Testis (tissue), 3 donors: ENCODE data around the gene C17orf100. TPM values are rescaled to one million over a fixed set of nuclear protein-coding genes. Genes with fewer than 3 reads are reported as not detected.

Experiments
- DNase-seq: peaks from one replicate; pipeline ENCODE4 v3.0.0-alpha.2; 2019
- H3K27ac ChIP-seq, 2 donors: fragments of 200-600 bp; sonication (generic); one replicate each; pipeline ENCODE4 v1.5.1; 2019
- H3K27me3 ChIP-seq: fragments of 200-600 bp; sonication (generic); one replicate; pipeline ENCODE4 v1.5.1; 2019
- H3K36me3 ChIP-seq: fragments of 200-600 bp; sonication (generic); one replicate; pipeline ENCODE4 v1.5.1; 2017; ENCODE audit warnings: low read depth; ENCODE audit errors: missing control alignments
- H3K4me1 ChIP-seq: fragments of 200-600 bp; sonication (generic); one replicate; pipeline ENCODE4 v1.5.1; 2019
- H3K4me3 ChIP-seq, 2 donors: fragments of 200-600 bp; sonication (generic); one replicate each; pipeline ENCODE4 v1.5.1; 2017 to 2019
- H3K9me3 ChIP-seq: fragments of 200-600 bp; sonication (generic); one replicate; pipeline ENCODE4 v1.5.1; 2017
- POLR2A ChIP-seq: fragments of 450-650 bp; IDR thresholded peaks from one replicate; pipeline ENCODE4 v1.6.1; 2017; ENCODE audit warnings: antibody characterized with exemption, mild to moderate bottlenecking, moderate library complexity
- WGBS, 2 donors: methylation state at CpG; one replicate each; pipeline ENCODE4 v1.1.5; 2018; 5-methylcytosine and 5-hydroxymethylcytosine counted together
- intact Hi-C: fragments of 100-400 bp; cut with DNase I; formaldehyde crosslinking; loops from one replicate; pipeline ENCODE4 v1.15.1; 2023; ENCODE audit warnings: low total_unique reads
- polyA plus RNA-seq: library from polyadenylated mRNA; stranded (reverse); fragments of 350-450 nt; fragmentation: Illumina TruSeq; extraction: RNeasy Lipid Tissue Mini Kit (QIAGEN cat#74804); gene quantifications from one replicate; pipeline ENCODE4 v1.2.3, GENCODE V29; 2014; ENCODE audit warnings: low read depth, low replicate concordance; ENCODE audit not compliant: insufficient read depth
- total RNA-seq, 2 donors: library from RNA; depleted of rRNA; stranded (reverse); fragments of >200 nt; gene quantifications; one replicate each; pipeline ENCODE4 v1.2.3, GENCODE V29; 2016
- TF ChIP-seq, protein P1 (sequence below), 3 experiments: fragments of 450-650 bp in 2 of 3; fragments of 200-600 bp in 1 of 3; sonication (generic) in 1 of 3; IDR thresholded peaks; one replicate each; pipeline ENCODE4 v1.5.1; 2016 to 2019; ENCODE audit warnings: antibody characterized with exemption in 3 of 3, mild to moderate bottlenecking in 2 of 3, moderate library complexity in 1 of 3

Gene C17orf100
- total and polyA plus RNA-seq, 3 donors from 2014 or later = 6.9 to 12.4 (median 10.3) TPM

DNA sequence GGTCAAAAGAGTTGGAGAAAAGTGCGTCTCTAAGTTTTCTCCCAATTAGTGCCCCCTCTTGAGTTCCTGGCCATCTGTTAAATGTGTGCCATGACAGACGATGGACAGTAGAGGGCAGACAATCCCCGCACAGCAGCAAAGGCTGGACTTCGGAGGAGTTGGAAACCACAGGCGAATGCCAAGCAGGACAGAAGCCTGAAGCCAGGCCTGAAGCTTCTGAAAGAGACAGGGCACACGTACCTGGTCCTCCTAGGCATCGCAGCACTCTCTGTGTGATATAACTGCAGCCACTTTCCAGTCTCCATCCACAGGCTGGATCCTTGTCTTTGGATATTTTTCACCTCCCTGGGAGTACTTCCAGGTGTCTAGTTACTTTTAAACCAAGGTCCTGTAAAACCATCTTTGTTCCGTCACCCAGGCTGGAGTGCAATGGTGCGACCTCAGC is 14.5 kb downstream of the C17orf100 start:
- intact Hi-C loops = loop anchor here (10.0 kb wide), 1 partner anchor 339 kb away; no protein-coding TSS in a partner anchor
- peak; percentile 85 for DNase-seq
- H3K9me3 ChIP-seq = no peaks in the 10 kb centered on the region
- no peak overlapping the region for H3K4me3 ChIP-seq
- no peaks in the 10 kb centered on the region for H3K27me3 ChIP-seq
- TF ChIP-seq POLR2A = no peak
- TF ChIP-seq, protein P1, sequence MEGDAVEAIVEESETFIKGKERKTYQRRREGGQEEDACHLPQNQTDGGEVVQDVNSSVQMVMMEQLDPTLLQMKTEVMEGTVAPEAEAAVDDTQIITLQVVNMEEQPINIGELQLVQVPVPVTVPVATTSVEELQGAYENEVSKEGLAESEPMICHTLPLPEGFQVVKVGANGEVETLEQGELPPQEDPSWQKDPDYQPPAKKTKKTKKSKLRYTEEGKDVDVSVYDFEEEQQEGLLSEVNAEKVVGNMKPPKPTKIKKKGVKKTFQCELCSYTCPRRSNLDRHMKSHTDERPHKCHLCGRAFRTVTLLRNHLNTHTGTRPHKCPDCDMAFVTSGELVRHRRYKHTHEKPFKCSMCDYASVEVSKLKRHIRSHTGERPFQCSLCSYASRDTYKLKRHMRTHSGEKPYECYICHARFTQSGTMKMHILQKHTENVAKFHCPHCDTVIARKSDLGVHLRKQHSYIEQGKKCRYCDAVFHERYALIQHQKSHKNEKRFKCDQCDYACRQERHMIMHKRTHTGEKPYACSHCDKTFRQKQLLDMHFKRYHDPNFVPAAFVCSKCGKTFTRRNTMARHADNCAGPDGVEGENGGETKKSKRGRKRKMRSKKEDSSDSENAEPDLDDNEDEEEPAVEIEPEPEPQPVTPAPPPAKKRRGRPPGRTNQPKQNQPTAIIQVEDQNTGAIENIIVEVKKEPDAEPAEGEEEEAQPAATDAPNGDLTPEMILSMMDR (IDR thresholded peaks at IDR 0.05) = peak; percentile 63 to 85 (median 81)
- 25% methylated on average over 9 of the region's 9 CpGs for WGBS, 2 donors
- H3K4me1 ChIP-seq = no peaks in the 10 kb centered on the region
- H3K27ac ChIP-seq = no peak overlapping the region
- no peaks in the 10 kb centered on the region for H3K36me3 ChIP-seq

DNA sequence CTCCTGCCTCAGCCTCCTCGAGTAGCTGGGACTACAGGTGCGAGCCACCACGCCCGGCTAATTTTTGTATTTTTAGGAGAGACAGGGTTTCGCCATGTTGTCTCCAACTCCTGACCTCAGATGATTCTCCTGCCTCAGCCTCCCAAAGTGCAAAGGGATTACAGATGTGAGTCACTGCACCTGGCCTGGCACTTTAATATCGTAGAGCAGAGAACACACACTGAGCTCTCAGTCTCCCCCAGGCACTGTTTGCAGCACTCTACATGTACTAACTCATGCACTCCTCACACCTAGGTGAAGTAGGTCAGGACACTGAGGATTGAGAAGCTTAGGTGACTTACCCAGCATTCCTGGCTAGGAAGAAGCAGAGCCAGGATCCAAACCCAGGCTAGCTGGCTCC is 15.0 kb downstream of the C17orf100 start:
- no peak overlapping the region for H3K27ac ChIP-seq
- intact Hi-C loops = loop anchor here (10.0 kb wide), 1 partner anchor 338 kb away; no protein-coding TSS in a partner anchor
- TF ChIP-seq POLR2A = no peak
- TF ChIP-seq, protein P1 (IDR thresholded peaks at IDR 0.05) = no peak
- no peaks in the 10 kb centered on the region for H3K9me3 ChIP-seq
- H3K27me3 ChIP-seq = no peaks in the 10 kb centered on the region
- H3K36me3 ChIP-seq = no peaks in the 10 kb centered on the region
- H3K4me3 ChIP-seq = no peak overlapping the region
- WGBS, 2 donors = 70 to 93% methylated on average over 3 to 6 of the region's 6 CpGs
- no peaks in the 10 kb centered on the region for H3K4me1 ChIP-seq
- DNase-seq = no peak

DNA sequence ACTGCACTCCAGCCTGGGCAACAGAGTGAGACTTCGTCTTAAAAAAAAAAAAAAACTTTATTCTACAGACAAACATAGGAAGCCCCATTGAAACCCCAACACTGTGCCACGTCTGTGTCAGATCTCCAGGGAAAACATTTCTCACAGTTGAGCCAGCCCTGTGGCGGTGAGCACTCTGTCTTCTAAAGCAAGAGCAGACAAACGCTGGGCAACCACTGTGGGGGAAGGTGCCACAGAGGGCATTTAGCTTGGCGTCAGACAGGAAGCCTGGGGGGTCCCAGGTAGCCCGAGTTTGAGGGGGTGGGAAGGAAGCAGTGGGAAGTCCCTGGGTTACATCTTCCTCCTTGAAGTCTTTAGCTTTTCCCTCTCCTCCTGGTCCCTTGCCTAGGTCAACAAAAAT is 16.0 kb downstream of the C17orf100 start:
- no peak for DNase-seq
- TF ChIP-seq, protein P1 (IDR thresholded peaks at IDR 0.05) = no peak
- TF ChIP-seq POLR2A = no peak
- no peaks in the 10 kb centered on the region for H3K4me1 ChIP-seq
- intact Hi-C loops = loop anchor here (10.0 kb wide), 1 partner anchor 337 kb away; no protein-coding TSS in a partner anchor
- H3K36me3 ChIP-seq = no peaks in the 10 kb centered on the region
- no peaks in the 10 kb centered on the region for H3K9me3 ChIP-seq
- H3K27me3 ChIP-seq = no peaks in the 10 kb centered on the region
- no peak overlapping the region for H3K4me3 ChIP-seq
- 74 to 76% methylated on average over 6 of the region's 6 CpGs for WGBS, 2 donors
- H3K27ac ChIP-seq = no peak overlapping the region

DNA sequence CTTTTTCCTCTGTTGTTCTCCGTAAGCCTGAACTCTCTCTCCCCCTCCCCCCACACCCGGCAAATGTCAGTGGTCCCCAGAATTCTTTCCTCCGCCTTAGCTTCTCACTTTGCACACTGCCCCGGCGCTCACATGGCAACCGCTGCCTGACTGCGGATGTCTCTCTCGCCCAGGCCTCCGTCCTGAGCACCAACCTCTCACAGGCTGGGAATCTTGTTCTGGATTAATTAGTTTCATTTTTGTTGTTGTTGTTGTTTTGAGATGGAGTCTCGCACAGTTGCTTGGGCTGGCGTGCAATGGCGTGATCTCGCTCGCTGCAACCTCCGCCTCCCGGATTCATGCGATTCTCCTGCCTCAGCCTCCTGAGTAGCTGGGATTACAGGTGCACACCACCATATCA is 16.7 kb downstream of the C17orf100 start:
- intact Hi-C loops = loop anchor here (10.0 kb wide), 1 partner anchor 337 kb away; no protein-coding TSS in a partner anchor
- Histone ChIP-seq H3K36me3 (no peaks in the 10 kb centered on the region), H3K9me3 (no peaks in the 10 kb centered on the region), H3K27me3 (no peaks in the 10 kb centered on the region), H3K4me3 (no peak overlapping the region), H3K4me1 (no peaks in the 10 kb centered on the region), H3K27ac (no peak overlapping the region)
- TF ChIP-seq, protein P1 (IDR thresholded peaks at IDR 0.05) = no peak
- TF ChIP-seq POLR2A = no peak
- no peak for DNase-seq
- WGBS, 2 donors = 87 to 93% methylated on average over 17 of the region's 17 CpGs
